ENCODE measurements around the gene ZBED5. TPM values are rescaled to one million over a fixed set of nuclear protein-coding genes. Genes with fewer than 3 reads are reported as not detected.

ZBED5 gene
- total RNA-seq (36.2 and 37.7 TPM in 2 replicates), polyA plus RNA-seq (70.7 and 76.6 TPM in 2 replicates)

GRCh38 chr11:10857709-10858438 lies at the start of gene ZBED5:
TSS of gene ZBED5 (minus strand) at chr11:10858053. CDS start at chr11:10854945, 3,108 bp downstream.
- DNase-seq (ENCODE audit: low read depth in 1 of 2, low spot score in 1 of 2) = peak; percentile 97 to 98
- Histone ChIP-seq H3K27ac (peak within 1 kb of the TSS; percentile 92), H3K27me3 (no peaks in the 10 kb centered on the region), H3K36me3 (peaks cover 31% of the 10 kb centered on the region), H3K4me3 (peak within 1 kb of the TSS; percentile 74), H3K9me3 (ENCODE audit: low read depth) (no peaks in the 10 kb centered on the region), H3K4me1 (ENCODE audit: low read depth) (peaks cover 16% of the 10 kb centered on the region)
- TF ChIP-seq, protein P1, sequence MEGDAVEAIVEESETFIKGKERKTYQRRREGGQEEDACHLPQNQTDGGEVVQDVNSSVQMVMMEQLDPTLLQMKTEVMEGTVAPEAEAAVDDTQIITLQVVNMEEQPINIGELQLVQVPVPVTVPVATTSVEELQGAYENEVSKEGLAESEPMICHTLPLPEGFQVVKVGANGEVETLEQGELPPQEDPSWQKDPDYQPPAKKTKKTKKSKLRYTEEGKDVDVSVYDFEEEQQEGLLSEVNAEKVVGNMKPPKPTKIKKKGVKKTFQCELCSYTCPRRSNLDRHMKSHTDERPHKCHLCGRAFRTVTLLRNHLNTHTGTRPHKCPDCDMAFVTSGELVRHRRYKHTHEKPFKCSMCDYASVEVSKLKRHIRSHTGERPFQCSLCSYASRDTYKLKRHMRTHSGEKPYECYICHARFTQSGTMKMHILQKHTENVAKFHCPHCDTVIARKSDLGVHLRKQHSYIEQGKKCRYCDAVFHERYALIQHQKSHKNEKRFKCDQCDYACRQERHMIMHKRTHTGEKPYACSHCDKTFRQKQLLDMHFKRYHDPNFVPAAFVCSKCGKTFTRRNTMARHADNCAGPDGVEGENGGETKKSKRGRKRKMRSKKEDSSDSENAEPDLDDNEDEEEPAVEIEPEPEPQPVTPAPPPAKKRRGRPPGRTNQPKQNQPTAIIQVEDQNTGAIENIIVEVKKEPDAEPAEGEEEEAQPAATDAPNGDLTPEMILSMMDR (IDR thresholded peaks at IDR 0.05; ENCODE audit: low read depth, low read length) = peak; percentile 21

GRCh38 chr11:10906521-10906920 lies 48.7 kb upstream of the ZBED5 start:
- TF ChIP-seq, protein P1 (IDR thresholded peaks at IDR 0.05; ENCODE audit: low read depth, low read length) = peak; percentile 18

GRCh38 chr11:10902301-10903063 lies 44.6 kb upstream of the ZBED5 start:
- DNase-seq (ENCODE audit: low read depth in 1 of 2, low spot score in 1 of 2) = peak in 1 of 2 donors; percentile 40

More at GRCh38 chr11:10906521-10906920, 48.7 kb upstream of the ZBED5 start:
- H3K27me3 ChIP-seq = no peaks in the 10 kb centered on the region
- no peaks in the 10 kb centered on the region for H3K36me3 ChIP-seq
- no peak overlapping the region for H3K27ac ChIP-seq
- no peak overlapping the region for H3K4me3 ChIP-seq
- no peak for DNase-seq (ENCODE audit: low read depth in 1 of 2, low spot score in 1 of 2)
- peaks cover under 1% of the 10 kb centered on the region for H3K4me1 ChIP-seq (ENCODE audit: low read depth)
- H3K9me3 ChIP-seq (ENCODE audit: low read depth) = no peaks in the 10 kb centered on the region

GRCh38 chr11:10900681-10901415 lies 43.0 kb upstream of the ZBED5 start:
- DNase-seq (ENCODE audit: low read depth in 1 of 2, low spot score in 1 of 2) = peak; percentile 19 to 41
- no peak overlapping the region for H3K4me3 ChIP-seq
- H3K27me3 ChIP-seq = no peaks in the 10 kb centered on the region
- H3K4me1 ChIP-seq (ENCODE audit: low read depth) = peaks cover 42% of the 10 kb centered on the region
- TF ChIP-seq, protein P1 (IDR thresholded peaks at IDR 0.05; ENCODE audit: low read depth, low read length) = no peak
- no peaks in the 10 kb centered on the region for H3K9me3 ChIP-seq (ENCODE audit: low read depth)
- no peaks in the 10 kb centered on the region for H3K36me3 ChIP-seq
- peak overlapping the region; percentile 90 for H3K27ac ChIP-seq

More at GRCh38 chr11:10902301-10903063, 44.6 kb upstream of the ZBED5 start:
- TF ChIP-seq, protein P1 (IDR thresholded peaks at IDR 0.05; ENCODE audit: low read depth, low read length) = no peak
- Histone ChIP-seq H3K36me3 (no peaks in the 10 kb centered on the region), H3K4me1 (ENCODE audit: low read depth) (peaks cover 39% of the 10 kb centered on the region), H3K27me3 (no peaks in the 10 kb centered on the region), H3K4me3 (no peak overlapping the region), H3K9me3 (ENCODE audit: low read depth) (no peaks in the 10 kb centered on the region), H3K27ac (no peak overlapping the region)

GRCh38 chr11:10899121-10899830 lies 41.4 kb upstream of the ZBED5 start:
- H3K27ac ChIP-seq = peak overlapping the region; percentile 90
- H3K36me3 ChIP-seq = no peaks in the 10 kb centered on the region
- no peaks in the 10 kb centered on the region for H3K27me3 ChIP-seq
- H3K4me3 ChIP-seq = no peak overlapping the region
- no peaks in the 10 kb centered on the region for H3K9me3 ChIP-seq (ENCODE audit: low read depth)
- DNase-seq (ENCODE audit: low read depth in 1 of 2, low spot score in 1 of 2) = no peak
- peaks cover 42% of the 10 kb centered on the region for H3K4me1 ChIP-seq (ENCODE audit: low read depth)
- TF ChIP-seq, protein P1 (IDR thresholded peaks at IDR 0.05; ENCODE audit: low read depth, low read length) = no peak

Data from cardiac muscle cell (in vitro differentiated cells and primary cell).